Daoy (cell line): ENCODE measurements around the gene ARHGAP32. TPM values are rescaled to one million over a fixed set of nuclear protein-coding genes. Genes with fewer than 3 reads are reported as not detected.

Experiments
- total RNA-seq: library from RNA; depleted of rRNA; stranded (reverse); fragments of >200 nt; shearing (Covaris generic); gene quantifications from 2 replicates; pipeline ENCODE4 v1.2.3, GENCODE V29; 2014; rRNA removed

Gene ARHGAP32
- total RNA-seq, 1 experiment from 2014 or later: 5.9 TPM

Other genes with a start within 250 kb of the ARHGAP32 start
- not detected in 2 replicates for gene TP53AIP1, start 249.5 kb downstream of the ARHGAP32 start, total RNA-seq
- 0.51 TPM in 1 of 2 replicates, not detected in the other for gene BARX2, start 183.5 kb upstream of the ARHGAP32 start, total RNA-seq